ENCODE results near the gene PSME1. TPM values are rescaled to one million over a fixed set of nuclear protein-coding genes. Genes with fewer than 3 reads are reported as not detected.

Gene PSME1
- total RNA-seq, 2 donors from 2014 or later: 91.6 to 103 TPM

DNA sequence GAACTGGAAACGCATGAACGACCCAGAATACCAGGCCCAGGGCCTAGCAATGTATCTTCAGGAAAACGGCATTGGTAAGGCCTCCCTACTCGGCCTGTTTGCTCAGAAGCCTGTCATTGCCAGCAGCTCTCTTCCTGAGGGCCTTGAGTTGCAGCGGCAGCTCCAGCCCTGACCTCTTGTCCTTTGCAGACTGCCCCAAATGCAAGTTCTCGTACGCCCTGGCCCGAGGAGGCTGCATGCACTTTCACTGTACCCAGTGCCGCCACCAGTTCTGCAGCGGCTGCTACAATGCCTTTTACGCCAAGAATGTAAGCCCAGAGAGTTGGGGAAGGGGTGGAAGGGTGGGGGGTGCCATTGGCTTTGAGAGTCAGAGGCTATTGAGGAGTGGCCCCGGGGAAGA, 21.3 kb downstream of the PSME1 start:
- ATAC-seq: no peak
- DNase-seq: no peak
- intact Hi-C loops (cut with DNase I): no loop called here

DNA sequence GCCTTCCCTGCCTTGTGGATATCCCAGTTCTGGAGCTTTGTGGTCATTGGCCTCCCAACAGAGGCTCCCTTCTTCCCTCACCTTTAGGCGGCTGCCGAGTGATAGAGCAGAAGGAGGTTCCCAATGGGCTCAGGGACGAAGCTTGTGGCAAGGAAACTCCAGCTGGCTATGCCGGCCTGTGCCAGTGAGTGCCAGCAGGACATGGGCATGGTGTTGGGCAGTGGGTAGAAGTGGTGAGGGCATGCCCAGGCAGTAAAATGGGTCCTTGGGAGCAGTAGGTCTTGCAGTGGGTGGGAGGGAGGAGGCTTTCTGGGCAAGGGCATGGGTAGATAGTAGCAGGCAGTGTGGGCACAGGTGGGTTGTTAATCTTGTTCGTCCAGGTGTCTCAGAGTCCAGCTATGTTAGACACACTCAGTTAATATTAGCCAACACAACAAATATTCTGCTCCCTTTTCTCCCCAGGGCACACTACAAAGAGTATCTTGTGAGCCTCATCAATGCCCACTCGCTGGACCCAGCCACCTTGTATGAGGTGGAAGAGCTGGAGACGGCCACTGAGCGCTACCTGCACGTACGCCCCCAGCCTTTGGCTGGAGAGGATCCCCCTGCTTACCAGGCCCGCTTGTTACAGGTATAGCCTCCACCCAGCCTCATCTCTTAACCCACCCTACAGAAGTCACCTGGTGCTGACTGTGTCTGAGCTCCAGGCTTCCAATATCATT, 23.9 kb downstream of the PSME1 start:
- intact Hi-C loops (cut with DNase I): no loop called here
- ATAC-seq: no peak
- peak; percentile 24 for DNase-seq

DNA sequence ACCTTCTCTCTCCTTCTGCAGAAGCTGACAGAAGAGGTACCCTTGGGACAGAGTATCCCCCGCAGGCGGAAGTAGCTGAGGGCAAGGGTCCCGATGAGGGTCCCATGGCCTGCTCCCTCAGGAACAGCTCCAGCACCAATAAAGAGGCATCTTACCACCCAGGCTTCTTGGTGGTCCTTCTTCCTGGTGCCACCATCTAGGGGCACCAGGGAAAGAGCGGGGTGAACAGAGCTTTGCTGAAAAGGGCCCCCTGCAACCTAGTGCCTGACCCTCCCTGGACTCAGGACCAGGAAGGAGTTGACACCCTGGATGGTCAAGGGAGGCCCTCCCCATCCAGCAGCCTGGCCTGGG, 24.5 kb downstream of the PSME1 start:
- DNase-seq (peak; percentile 17), ATAC-seq (peak; percentile 1 to 2)
- intact Hi-C loops (cut with DNase I): no loop called here

DNA sequence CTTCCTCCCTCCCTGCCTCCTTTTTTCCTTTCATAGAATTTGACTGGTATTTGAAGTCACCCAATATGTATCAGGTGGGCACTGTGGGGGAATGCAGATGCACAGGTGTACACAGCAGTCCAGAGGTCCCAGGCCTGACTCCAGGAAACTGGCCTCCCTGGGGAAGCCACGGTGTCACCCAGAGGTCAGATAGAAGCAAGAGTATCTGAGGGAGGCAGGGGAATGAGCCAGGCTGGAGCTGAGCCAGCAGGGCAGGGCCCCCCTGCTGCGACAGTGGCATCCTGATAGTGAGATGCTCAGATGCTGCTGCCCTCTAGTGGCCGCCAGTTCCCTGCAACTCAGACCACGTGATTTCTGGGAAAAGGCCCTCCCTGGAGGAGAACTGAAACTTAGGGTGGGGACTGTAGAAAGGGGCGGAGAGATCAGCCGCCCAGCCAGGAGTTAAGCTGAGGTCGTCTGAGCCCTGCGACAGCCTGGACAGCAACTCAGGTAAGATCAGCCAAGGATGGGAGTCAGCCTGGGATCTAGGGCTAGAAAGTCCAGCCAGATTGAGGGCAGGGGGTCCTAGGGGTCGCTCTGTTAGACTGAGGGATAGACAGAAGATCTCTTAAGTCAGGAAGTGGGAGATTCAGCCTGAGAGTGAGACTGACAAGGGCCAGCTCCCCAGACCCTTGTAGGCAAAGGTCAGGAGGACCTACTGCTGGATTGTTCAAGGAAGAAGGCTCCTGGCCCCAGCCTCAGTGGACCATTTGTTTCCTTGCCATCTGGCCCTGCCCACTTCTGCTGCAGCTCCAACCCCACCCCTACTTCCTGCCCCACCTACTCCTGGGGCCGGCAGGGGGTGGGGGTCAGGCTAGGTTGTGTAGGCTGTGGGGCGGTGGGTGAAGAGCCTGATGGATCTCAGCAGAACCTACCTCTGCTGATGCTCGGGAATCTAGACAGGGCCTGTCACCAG, 25.1 kb downstream of the PSME1 start, which contains the start of gene IRF9:
IRF9 (plus strand) TSS at position 416 of the 955 bp plus-strand sequence. CDS start 880 bp downstream, outside the sequence.
- DNase-seq (peak; percentile 97), ATAC-seq (peak; percentile 93 to 96)
- intact Hi-C loops (cut with DNase I): no loop called here

DNA sequence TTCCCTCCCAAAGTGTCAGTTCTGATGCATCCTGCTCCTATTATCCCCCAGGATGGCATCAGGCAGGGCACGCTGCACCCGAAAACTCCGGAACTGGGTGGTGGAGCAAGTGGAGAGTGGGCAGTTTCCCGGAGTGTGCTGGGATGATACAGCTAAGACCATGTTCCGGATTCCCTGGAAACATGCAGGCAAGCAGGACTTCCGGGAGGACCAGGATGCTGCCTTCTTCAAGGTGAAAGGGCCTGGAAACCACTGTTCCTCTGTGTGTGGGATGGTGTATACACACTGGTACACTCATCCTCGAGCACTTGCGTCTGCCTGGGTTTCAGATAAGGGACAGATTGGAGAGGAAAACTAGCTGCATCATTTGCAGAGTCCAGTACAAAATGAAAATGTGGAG, 26.1 kb downstream of the PSME1 start:
- peak in 1 of 2 donors; percentile 27 for ATAC-seq
- intact Hi-C loops (cut with DNase I): no loop called here
- DNase-seq: no peak

DNA sequence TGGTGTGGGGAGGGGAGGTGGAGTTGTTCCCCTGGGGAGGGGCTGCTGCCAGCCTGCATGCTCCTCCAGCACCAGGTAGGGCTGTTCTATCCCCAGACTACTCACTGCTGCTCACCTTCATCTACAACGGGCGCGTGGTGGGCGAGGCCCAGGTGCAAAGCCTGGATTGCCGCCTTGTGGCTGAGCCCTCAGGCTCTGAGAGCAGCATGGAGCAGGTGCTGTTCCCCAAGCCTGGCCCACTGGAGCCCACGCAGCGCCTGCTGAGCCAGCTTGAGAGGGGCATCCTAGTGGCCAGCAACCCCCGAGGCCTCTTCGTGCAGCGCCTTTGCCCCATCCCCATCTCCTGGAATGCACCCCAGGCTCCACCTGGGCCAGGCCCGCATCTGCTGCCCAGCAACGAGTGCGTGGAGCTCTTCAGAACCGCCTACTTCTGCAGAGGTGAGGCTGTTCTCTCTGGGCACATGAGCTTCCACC, 28.6 kb downstream of the PSME1 start:
- intact Hi-C loops (cut with DNase I): no loop called here
- no peak for DNase-seq

DNA sequence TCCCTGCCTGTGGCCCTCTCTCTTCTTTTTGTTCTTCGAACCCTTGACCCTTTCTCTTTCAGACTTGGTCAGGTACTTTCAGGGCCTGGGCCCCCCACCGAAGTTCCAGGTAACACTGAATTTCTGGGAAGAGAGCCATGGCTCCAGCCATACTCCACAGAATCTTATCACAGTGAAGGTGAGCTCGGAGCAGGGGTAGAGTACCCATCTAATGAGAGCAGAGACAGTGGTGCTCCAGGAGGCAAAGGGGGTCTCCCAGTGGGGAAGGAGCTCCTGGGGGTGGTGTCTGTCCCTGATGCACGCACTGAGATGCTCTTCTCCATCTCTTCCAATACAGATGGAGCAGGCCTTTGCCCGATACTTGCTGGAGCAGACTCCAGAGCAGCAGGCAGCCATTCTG, 29.8 kb downstream of the PSME1 start:
- no peak for DNase-seq

More for the DNA sequence above, 28.6 kb downstream of the PSME1 start:
- ATAC-seq: no peak

DNA sequence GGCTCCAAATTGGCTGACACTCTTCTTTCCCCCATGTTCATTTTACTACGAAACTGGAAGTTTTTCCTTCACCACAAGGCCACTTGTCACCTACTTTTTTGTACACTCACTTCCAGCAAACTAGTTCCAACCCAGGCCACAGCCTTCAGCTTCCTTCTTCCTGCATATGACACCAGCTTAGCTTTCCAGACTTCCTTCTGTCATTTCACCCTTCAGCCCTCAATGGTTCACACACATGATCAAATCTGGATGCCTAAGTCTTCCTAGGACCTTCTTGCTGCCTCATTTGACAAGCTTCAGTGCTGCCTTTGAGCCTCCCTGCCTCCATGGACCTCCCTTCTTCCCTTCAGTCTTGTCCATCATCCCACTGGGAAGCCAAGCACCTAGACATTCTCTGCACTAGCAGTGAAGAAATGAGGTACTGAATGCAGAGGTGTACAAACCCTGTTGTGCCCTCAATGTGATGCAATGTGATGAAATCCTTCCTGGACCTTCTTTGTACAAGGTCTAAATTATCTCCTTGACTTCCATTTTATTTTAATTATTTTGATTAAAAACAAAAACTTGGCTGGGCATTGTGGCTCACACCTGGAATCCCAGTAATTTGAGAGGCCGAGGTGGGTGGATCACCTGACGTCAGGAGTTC, 31.6 kb downstream of the PSME1 start:
- no peak for DNase-seq
- no peak for ATAC-seq
- intact Hi-C loops (cut with DNase I): no loop called here

More for the DNA sequence above, 29.8 kb downstream of the PSME1 start:
- intact Hi-C loops (cut with DNase I): no loop called here
- no peak for ATAC-seq

DNA sequence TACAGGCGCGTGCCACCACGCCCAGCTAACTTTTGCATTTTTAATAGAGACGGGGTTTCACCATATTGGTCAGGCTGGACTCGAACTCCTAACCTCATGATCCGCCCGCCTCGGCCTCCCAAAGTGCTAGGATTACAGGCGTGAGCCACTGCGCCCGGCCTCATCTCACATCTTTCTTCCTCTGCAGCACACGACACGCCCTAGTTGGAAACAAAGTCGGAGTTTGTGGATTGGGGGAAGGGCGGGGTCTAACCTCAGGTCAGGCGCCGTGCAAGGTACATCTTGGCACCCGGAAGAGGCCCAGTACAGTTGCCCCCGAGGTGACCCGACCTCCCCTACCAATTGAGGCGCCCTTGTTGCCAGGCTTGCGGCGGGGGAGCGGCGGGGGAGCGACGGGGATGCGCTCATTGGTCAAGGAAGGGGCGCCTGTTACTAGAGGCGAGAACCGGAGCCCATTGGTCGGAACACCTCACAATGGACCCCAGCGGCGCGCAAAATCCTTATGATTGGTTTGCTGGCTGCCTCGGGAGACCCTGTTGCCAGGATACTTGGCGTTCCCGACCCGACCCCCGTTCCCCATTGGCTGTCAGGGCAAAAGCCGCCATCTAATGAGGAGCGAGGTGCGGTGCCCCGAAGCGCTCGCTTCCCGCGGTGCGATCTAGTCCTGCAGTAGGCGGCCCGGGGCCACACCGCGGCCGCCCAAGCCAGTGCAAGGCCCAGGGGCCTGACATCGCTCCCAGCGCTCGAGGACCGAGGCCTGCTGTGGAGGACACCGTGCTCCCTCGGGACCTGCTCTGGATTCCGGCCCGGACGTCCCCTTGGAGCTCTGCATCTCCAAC, 35.6 kb downstream of the PSME1 start, which contains the start of gene REC8:
REC8 (plus strand) TSS at position 659 of the 839 bp plus-strand sequence. CDS start 473 bp downstream, outside the sequence.
- intact Hi-C loops (cut with DNase I): no loop called here
- peak; percentile 81 for DNase-seq

DNA sequence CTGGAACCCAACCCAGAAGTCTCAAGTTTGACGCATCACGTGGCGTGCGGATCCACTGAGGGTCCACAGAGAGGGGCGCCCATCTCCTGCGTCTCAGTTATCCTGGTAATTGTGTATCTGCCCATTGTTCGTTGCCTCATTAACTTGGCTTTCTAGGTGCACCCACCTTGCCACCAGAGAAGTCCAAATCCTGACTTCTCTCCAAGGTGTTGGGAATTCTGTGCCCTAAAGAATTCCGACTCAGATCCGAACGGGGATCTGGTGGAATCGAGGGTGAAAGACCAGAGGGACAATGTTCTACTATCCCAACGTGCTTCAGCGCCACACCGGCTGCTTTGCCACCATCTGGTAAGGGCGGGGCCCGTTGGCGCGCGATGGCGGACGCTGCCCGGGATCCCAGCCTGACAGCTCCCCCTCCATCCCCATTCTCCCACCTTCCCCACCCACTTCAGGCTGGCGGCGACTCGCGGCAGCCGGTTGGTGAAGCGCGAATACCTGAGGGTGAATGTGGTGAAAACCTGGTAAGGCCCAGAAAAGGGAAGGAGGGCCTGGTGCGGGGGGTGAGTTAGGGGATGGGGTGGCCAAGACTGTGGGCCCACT, 36.4 kb downstream of the PSME1 start:
- no peak for DNase-seq
- peak in 1 of 2 donors; percentile 21 for ATAC-seq
- intact Hi-C loops (cut with DNase I): no loop called here

More for the DNA sequence above, 35.6 kb downstream of the PSME1 start, which contains the start of gene REC8:
- ATAC-seq: peak; percentile 85 to 92

DNA sequence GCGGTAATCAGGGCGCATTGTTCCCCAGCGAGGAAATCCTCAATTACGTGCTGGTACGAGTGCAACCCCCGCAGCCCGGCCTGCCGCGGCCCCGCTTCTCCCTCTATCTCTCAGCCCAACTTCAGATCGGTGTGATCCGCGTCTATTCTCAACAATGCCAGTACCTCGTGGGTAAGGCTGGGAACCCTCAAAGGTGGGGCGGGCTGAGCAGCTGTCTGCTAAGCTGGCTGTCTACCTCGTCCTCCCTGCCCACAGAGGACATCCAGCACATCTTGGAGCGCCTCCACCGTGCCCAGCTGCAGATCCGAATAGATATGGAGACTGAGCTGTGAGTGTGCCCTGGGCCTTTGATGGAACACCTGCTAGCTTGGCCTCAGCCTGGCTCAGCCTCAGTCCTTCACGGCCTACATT, 36.9 kb downstream of the PSME1 start:
- no peak for DNase-seq
- ATAC-seq: no peak
- intact Hi-C loops (cut with DNase I): no loop called here

DNA sequence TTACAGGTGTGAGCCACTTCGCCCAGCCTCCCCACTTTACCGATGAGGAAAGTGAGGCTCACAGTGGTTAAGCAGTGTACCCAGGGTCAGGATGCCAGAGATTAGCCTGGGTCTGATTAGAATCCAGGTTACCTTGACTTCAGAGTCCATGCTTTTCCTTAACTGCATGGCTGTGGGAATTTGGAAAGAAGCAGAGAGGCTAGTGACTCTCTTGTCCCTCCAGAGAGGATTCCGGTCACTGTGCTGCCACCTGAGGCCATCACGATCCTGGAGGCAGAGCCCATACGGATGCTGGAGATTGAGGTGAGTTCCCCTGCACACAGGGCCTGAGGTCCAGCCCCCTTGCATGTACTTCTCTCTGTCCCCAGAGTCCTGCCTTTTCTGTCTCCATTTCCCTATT, 40.6 kb downstream of the PSME1 start:
- DNase-seq: no peak
- ATAC-seq: no peak
- intact Hi-C loops (cut with DNase I): no loop called here

DNA sequence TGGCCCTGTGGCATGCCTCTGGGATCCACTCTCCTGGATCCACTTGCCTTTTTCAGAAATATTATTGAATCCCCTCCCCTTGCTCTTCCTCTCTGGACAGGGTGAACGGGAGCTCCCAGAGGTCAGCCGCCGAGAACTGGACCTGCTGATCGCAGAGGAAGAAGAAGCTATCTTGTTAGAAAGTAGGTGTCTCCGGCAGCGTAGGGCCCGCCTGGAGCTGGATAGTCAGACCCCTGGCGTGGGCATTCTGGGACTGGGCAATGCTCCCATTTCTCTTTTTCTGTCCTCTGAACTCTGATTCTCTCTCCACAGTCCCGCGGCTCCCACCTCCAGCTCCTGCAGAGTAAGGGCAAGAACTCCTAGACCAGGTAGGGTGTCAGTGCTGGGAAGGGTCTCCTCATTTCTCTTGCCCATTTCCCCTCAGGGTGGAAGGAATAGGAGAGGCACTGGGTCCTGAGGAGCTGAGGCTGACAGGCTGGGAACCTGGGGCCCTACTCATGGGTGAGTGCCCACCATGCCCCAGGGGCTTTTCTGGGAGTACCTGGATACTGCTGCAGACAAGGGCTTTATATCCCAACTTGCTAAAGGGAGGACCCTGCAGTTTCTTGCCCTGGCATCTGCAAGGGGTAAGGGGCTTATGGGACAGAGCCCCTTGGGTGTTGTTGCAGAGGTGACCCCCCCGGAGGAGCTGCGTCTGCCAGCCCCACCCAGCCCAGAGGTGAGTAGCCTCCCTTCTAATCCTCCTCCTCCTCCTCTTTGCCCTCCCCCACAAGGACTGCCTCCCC, 41.2 kb downstream of the PSME1 start:
- no peak for DNase-seq
- intact Hi-C loops (cut with DNase I): no loop called here
- no peak for ATAC-seq

DNA sequence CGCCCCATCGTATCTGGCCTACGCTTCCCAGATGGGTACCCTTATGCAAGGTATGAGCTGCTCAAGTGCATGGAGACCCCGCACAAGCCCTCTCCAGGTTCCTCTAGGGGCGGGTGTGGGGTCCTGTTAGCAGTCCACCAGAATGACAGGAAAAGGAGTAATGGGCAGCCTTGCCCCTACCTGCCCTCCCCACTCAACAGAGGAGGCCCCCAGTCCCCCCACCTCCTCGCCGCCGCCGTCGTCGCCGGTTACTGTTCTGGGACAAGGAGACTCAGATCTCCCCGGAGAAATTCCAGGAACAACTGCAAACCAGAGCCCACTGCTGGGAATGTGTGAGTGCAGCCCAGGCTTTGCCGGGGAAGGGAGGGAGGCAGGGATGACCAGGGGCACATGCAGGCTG, 41.9 kb downstream of the PSME1 start:
- ATAC-seq (no peak), DNase-seq (no peak)
- intact Hi-C loops (cut with DNase I): no loop called here

DNA sequence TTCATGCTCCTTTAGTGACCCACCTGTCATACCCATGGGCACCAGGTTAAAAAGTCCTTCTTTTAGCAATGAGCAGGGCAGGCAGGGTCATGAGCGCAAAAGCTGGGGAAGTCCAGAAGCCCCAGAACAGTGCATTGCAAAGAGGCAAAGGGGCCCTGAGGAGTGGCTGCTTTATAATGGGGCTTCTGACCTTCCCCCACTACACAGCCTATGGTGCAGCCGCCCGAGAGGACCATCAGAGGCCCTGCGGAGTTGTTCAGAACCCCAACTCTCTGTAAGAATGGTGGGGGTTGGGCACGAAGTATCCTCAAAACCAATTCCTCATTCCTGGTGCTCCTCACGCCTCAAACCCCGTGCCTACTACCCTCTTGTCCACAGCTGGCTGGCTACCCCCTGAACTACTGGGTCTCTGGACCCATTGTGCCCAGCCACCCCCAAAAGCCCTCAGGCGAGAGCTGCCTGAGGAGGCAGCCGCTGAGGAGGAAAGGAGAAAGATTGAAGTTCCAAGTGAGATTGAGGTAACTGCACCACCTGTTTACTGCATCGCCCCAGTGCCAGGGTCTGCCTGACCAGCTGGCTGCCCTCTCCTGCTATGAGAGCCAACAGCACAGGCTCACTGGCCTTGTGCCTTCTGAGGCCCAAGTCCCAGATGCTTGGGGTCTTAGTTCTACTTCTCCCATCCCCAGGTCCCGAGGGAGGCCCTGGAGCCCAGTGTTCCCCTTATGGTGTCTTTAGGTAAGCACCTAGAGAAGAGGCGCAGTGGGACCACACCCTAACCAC, 42.6 kb downstream of the PSME1 start:
- intact Hi-C loops (cut with DNase I): no loop called here
- DNase-seq (no peak), ATAC-seq (no peak)

DNA sequence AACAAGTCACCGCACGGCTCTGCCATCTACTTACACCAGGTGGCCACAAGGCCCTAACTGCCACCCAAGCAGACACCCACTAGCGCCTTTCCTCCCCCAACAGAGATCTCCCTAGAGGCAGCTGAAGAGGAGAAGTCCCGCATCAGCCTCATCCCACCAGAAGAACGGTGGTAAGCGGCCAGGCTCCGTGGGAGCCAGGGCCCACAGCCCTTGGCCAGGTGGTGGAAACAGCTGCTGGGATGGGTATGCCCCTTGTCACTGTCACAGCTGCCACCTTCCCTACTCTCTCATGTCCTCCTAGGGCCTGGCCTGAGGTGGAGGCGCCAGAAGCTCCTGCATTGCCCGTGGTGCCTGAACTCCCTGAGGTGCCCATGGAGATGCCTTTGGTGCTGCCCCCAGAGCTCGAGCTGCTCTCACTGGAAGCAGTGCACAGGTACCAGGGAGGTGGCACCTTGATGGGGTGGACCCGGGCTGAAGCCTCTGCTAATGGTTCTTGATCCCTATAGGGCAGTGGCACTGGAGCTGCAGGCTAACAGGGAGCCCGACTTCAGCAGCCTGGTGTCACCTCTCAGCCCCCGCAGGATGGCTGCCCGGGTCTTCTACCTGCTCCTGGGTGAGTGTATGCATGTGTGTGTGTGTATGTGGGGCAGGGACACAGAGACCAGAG, 43.4 kb downstream of the PSME1 start:
- ATAC-seq: peak in 1 of 2 donors; percentile 2
- no peak for DNase-seq
- intact Hi-C loops (cut with DNase I): no loop called here
